GM19455 (cell line): ENCODE results near the gene ZNF335.
A peak's percentile ranks its signal among the peaks of the same experiment; 100 is the strongest.
"Not testable (repeated sequence)": the region's sequence is repeated elsewhere in the genome, so short reads cannot be mapped to it uniquely, and the experiment has no call there.

Experiments used
- ATAC-seq: cut with Tn5 transposase; IDR thresholded peaks from one replicate; pipeline ENCODE4 v1.9.1; 2021; ENCODE audit not compliant: unreplicated experiment

Gene ZNF335

DNA sequence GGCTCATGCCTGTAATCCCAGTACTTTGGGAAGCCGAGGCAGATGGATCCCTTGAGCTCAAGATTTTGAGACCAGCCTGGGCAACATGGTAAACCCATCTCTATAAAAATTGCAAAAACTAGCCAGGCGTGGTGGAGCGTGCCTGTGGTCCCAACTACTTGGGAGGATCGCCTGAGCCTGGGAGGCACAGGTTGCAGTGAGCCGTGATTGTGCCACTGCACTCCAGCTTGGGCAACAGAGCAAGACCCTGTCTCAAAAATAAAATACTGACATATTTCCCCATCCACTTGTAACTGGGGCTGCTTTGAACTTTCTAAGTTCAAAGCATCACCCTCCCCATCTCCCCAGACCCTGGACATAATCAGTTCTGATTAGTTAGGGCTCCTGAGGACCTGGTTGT, 29.5 kb upstream of the ZNF335 start:
- ATAC-seq: no peak

DNA sequence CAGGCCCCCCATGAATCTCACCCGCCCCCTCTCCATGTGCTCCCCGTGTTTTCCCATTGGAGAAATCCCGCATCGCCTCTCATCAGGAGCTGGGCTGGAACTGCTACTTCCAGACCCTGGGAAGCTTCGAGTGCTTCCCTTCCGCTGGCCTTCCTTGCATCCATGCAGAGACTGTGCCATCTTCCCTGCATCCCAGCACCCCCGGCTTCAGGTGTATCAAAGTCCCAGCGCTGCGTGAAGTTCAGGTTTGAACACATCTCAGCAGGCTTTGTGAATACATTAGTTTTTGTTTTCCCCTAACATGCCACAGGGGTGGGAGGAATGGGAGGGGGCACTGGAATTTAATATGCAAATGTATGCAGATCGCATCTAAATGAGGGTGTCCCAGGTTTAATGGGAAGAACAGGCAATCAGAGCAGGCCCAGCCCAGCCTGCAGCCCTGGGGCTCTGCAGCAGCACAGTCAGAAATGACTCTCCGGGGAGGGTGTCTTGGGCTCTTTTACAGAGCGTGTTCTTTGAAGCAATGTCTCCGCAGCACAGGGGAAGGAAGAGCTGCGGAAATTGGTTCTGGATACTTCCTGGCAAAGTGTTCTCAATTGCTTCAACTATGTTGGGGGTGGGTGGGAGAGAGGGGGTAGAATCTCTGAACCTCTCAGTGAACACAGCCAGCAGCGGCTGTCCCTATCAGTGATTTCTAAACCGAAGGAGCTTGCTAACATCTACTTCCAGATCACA, 28.4 kb upstream of the ZNF335 start:
- ATAC-seq: no peak

DNA sequence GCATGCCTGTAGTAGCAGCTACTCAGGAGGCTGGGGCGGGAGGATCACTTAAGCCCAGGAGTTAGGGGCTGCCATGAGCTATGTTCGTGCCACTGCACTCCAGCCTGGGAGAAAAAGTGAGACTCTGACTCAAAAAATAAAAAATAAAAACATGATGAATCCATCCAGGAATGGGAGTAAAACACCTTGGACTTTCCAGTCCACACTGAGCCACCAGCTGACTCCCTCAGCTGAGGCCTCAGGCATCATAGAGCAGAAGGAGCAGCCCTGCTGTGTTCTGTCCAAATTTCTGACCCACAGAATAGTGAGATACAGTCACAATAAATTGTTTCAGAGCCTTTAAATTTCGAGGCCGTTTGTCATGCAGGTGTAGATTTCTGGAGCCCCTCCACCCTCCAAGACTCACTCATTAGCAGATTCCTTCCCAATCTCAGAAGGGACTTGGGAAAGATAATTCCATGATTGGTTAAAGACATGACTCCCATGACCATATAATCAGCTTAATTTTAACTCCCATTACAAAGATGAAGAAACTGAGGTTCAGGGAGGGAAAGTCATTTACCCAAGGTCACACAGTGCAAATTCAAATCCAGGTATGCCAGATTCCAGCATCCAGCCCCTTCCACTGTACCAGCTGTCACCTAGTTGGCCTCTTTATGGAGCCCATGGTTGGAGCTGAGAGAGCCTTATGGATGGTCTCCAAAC, 27.7 kb upstream of the ZNF335 start:
- ATAC-seq: no peak

DNA sequence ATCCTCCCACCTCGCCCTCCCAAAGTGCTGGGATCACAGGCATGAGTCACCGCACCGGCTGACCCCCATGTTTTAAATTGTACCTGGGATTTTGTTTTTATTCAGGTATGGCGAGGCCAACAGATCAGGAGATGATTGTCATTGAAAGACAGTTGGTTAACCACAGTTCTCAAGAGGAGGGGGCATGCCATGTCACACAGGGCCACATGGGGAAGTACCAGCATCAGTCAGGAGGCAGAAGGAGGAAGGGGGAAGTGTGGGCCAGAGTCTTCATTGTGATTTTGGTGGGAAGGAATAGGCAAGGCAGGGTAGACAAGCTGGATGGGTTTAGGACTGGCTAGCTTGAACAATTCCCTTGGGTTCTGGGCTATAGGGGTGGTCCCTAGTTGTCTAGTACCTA, 26.8 kb upstream of the ZNF335 start:
- ATAC-seq: no peak

DNA sequence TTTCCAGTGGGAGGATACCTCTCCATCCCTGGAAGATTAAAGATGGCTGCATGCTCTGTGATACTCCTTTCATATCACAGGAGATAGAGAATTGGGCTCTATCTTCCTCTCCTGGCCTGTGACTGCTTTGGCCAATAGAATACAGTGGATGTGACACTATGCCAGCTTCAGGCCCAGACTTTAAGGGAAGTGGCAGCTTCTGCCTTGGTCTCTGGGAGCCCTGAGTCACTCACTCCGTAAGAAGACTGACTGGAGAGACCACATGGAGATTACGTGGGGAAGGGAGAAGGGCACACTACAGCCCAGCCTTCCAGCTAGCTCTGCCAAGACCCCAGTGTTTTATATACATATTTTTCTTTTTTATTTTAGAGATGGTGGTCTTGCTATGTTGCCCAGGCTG, 26.3 kb upstream of the ZNF335 start:
- ATAC-seq: no peak

DNA sequence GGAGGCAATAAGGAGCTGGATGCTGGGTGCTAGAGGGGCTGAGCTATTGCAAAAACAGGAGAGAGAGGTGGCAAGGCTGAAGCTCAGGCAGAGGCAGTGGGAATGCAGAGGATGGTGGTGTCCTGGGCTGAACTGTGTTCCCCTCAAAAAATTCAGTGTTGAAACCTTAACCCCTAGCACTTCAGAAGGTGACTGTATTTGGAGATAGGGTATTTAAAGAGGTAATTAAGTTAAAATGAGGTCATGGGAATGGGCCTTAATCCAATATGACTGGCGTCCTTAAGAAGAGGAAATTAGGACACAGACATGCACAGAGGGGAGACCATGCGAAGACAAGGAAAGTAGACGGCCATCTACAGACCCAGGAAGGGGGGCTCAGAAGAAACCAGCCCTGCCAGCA, 25.2 kb upstream of the ZNF335 start:
- no peak for ATAC-seq

DNA sequence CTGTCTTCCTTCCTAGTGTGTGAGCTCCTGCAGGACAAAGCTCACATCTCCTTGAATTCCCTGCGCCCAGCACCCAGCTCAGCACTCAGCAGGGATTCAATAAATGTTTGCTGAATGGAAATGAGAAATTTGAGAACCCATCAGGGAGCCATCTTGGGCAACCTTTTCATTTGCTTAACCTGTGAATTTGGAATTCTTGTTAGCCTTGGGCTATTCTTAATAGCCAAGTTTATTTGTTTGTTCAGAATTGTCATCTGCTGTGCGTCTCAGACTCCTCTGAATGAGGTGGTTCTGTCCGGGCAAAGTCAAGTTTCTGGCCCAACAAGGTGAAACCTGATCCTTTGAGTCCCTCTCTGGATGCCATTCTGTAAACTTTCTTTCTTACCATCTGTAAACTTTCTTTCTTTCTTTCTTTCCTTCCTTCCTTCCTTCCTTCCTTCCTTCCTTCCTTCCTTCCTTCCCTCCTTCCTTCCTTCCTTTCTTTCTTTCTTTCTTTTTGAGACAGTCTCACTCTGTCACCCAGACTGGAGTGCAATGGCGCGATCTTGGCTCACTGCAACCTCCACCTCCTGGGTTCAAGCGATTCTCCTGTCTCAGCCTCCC, 23.6 kb upstream of the ZNF335 start:
- not testable (repeated sequence) for ATAC-seq

DNA sequence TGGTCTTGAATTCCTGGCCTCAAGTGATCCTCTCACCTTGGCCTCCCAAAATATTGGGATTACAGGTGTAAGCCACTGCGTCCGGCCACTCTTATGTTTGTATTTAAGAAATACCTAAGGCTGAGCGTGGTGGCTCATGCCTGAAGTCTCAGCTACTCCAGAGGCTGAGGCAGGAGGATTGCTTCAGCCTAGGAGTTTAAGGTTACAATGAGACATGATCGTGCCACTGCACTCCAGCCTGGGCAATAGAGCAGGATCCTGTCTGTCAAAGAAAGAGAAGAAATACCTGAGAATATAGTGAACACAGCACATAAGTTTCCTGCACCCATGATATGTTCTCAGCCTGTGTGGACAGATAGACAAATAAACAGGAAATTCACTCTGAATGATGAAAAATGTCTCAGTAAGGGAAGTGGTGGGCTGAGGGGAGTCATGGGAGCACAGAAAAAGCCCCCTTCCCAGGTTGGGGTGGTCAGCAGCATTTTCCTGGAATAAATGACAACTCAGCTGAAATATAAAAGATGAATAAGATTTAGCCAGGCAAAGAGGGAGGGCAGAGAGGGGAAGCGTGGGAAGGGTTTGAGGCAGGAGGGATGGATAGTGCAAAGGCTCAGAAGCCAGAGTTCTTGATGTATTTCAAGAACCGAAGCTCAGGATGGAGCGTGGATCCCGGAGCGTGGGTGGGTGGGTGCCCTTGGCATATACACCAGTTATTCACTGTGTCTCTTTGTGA, 22.9 kb upstream of the ZNF335 start:
- ATAC-seq: no peak

DNA sequence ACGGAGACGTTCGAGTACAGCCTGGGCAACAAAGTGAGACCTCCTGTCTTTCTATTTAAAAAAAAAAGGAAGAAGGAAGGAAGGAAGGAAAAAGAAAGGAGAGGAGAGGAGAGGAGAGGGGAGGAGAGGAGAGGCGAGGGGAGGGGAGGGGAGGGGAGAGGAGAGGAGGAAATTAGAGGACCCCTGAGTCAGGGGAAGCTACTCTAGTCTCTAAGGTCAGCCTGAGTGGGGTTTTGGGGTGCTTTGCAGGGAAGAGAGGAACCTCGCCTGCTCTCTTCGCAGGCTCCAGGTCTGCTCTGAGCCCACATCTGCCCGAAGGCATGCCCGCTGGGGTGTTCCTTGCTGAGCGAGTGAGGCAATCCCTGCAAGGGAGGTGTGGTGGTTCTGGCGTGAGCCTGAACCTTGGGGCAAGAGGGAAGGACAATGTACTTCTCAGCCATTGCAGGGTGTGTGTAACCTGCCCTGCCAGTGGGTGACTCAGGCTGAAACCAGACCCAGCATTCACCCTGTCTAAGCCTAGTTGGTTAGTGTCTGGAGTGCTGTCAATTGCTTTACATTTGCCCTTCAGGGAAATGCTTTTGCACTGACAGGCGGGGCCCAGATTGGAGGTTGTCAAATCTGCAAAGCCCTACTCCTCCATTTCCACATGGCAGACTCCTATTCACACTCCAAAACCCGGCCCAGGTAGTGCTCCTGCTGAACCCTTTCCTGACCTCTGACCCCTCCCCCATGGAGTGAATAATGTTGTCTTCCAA, 21.4 kb upstream of the ZNF335 start:
- ATAC-seq: no peak

DNA sequence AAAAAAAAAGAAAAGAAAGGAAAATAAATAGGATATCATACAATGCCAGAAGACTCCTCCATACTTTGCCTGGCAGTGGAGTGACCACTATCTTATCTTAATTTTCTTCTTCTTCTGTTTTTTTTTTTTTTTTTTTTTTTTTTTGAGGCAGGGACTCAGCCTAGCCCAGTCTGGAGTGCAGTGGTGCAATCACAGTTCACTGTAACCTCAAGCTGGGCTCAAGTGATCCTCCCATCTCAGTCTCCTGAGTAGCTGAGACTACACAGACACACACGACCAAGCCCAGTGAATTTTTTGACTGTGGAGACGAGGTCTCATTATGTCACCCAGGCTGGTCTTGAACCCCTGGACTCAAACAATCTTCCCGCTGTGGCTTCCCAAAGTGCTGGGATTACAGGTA, 19.6 kb upstream of the ZNF335 start:
- no peak for ATAC-seq

DNA sequence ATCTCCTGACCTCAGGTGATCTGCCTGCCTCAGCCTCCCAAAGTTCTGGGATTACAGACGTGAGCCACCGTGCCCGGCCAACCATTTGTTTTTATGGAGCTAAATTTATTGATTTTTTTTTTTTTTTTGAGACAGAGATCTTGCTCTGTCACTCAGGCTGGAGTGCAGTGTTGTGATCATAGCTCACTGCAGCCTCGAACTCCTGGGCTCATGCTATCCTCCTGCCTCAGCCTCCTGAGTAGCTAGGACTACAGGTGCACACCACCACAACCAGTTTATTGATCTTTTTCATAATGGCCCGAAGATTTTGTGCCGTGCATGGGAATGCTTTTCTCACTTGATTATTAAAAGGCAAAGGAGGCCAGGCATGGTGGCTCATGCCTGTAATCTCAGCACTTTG, 16.8 kb upstream of the ZNF335 start:
- not testable (repeated sequence) for ATAC-seq

DNA sequence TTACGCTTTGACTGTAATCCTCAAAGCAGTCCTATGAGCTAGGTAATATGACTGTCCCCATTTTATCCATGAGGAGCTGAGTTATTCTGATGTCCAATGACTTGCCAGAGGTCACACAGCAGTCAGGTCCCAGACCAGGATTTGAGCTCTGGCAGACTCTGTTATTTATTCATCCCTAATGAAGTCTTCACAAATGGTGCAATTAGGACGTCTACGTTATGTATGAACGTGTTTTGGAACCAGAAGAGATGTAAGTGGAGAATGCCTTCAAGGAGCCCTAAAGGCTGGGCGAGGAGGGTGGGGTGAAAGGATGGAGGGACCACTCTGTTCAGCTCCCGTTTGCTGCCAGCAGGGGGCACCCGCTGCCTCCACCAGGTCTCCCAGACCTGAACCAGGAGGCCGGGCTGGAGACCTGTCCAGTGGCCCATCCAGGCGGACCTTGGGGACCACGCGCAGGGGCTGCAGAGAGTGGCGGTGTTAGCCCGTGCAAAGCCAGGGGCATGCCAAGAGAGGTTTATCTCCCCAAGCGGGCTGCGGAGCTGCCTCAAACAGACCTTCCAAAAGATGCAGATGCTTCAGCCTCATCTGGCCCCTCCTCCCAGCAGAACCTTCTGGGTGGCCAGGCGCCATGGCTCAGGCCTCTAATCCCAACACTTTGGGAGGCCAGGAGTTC, 15.2 kb upstream of the ZNF335 start:
- ATAC-seq: no peak

DNA sequence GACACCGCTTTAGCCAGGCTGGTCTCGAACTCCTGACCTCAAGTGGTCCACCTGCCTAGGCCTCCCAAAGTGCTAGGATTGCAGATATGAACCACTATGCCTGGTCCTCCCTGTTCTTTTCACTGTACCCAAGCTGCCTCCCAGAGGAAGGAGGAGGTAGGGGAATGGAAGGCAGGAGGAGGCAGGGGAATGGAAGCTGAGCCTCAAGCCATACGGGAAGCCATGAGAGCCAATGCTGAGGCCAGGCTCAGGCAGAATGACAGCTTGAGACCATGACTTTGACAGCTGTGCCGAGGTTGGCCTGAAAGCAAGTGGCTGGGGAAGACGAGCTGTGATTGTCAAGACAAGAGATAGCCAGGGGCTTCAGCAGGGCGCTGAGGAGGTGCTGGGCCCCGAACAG, 13.6 kb upstream of the ZNF335 start:
- no peak for ATAC-seq

DNA sequence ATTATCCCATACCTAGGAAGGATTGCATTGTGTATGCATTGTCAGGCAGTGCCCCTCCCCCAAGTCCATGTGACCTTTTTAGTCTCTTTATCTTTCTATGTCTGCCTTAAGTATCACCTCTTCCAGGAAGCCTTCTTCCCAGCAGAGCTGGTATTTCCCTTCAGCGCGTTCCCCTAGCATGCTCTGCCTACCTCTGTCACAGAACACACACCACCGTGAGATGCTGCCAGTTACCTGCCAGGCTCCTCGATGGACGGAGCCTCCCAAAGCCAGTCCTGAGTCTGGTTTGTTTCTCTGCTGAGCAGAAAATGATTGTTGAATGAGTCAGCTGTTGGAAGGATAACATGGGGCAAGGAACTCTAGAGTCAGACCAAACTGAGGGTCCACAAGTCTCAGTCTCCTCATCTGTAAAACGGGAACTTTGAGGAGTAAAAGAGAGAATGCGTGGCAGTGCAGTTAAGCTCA, 11.3 kb upstream of the ZNF335 start:
- ATAC-seq: no peak

DNA sequence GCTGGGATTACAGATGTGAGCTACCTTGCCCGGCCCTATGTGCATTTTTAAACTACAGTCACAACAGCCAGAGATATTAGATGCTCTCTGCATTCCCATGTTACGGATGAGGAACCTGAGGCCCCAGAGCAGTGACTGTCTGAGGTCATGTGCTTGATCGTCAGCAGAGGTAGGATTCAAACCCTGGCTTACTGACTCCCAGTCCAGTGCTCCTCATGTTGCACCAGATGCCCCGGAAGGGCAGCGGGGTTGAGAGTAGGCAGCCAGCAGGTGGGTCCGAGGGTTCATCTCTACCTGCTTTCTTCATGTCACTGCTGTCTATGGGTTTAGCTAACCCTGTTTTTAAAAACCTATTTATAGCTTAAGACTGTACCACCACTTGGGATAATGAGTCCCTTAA, 9.3 kb upstream of the ZNF335 start:
- ATAC-seq: no peak

DNA sequence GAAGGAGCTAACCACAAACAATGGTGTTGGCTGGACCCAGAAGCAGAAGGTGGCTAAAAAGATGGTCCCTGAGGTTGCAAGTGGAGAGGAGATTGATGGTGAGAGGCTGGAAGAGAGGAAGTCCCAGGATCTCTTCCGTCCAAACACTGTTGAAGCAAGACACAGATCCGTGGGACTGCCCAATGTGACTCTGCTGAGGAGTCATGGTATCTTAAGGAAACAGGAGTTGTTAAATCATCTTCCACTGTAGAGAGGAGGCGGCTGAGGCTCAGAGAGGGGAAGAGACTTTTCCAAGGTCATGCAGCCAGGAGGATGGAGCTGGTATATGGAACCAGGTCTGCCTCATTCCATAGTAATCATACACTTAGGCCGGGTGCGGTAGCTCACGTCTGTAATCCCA, 4.1 kb upstream of the ZNF335 start:
- no peak for ATAC-seq

DNA sequence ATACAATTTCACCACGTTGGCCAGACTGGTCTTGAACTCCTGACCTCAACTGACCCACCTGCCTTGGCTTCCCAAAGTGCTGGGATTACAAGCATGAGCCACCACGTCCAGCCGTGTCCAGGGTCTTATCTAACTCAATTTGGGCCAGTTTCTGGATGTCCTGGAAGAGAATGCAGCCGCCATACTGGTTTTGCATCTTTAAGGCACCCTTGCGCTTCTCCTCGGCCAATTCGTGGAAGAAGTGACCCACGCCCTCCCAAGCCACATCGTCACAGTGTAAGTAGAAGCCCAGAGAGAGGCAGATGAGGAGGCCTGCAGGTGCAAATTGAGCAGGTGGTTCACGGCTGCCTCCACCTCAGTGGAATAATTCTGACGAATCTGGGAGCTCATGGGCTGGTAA, 3.7 kb upstream of the ZNF335 start:
- ATAC-seq: no peak

DNA sequence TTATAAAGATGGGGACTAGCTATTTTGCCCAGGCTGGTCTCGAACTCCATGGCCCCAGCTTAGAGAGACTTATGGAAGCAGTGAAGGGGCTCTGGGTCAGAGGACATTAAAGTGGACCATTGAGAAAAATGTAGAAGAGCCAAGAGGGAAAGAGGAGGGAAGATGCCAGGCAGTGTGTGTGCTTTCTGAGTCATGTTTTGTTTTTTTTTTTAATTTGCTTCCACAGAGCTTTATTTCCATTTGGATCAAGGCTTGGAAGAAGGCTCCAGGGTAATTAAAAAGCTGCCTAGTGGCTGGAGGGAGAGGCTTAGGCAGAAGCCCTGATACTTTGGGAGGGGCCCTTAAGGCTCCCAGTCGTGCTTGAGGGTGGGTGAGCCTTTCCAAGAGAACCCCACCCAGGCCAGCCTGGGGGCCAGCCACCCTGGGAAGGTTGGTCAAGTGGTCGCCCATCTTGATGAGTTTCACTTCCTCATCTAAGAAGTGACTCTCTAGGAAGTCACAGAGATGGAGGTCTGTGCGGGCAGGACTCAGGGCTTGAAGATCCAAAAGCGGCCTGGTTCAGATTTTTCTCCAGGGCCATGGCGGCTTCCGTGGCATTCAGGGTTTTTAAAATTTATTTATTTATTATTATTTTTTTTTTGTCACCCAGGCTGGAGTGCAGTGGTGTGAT, 3.0 kb upstream of the ZNF335 start:
- no peak for ATAC-seq

DNA sequence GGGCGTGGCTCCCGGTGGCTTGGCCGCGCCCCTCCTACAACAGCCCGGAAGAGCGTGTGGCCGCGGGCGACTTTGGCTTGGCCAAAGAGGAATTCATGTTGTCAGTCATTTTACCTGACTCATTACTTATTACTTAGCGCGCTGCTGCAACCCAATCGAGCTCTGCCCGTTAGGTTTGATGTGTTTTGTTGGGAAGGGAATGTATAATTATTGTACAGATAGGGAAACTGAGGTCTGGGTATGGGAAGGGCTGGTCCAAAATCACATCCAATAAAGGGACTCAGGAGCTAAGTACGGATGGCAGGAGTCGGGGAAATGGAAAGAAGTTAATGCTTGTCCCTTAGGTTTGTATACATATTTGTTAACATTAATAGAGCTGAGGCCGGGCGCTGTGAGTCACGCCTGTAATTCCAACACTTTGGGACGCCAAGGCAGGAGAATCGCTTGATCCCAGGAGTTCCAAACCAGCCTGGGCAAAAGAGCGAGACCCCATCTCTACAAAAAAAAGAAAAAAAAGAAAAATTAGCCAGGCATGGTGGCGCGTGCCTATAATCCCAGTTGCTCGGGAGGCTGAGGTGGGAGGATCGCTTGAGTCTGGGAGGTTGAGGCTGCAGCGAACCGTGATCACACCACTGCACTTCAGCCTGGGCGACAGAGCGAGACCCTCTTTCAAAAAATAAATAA, 639 bp upstream of the ZNF335 start:
- no peak for ATAC-seq

DNA sequence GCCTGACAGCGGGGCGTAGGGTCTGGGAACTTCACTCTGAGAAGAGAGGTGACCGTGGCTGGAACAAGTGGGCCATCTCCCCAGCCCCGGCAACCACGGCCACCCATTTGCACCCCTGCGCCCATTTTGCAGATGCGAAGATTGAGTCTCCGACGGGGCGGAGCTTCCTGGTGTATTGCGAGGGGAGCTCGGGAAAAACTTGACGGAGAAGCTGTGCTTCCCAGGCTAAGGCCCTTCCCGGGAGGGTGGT, 653 bp downstream of the ZNF335 start:
- peak; percentile 21 for ATAC-seq
